Coronary artery (tissue), 2 donors: ENCODE measurements around the gene TMEM248.
"Not testable (repeated sequence)": the region's sequence is repeated elsewhere in the genome, so short reads cannot be mapped to it uniquely, and the experiment has no call there.

ENCODE experiments used
- DNase-seq: peaks from one replicate; pipeline ENCODE4 v3.0.0-alpha.2; 2017; ENCODE audit warnings: low spot score
- H3K27ac ChIP-seq, 2 donors: fragments of 200-600 bp; sonication (generic); one replicate each; pipeline ENCODE4 v1.5.1; 2016 to 2019
- H3K4me3 ChIP-seq: fragments of 200-600 bp; sonication (generic); 2 replicates; pipeline ENCODE4 v1.5.1; 2016; ENCODE audit warnings: mild to moderate bottlenecking, moderate library complexity
- CTCF ChIP-seq: fragments of 200-600 bp; sonication (generic); IDR thresholded peaks from one replicate; pipeline ENCODE4 v1.5.1; 2019; ENCODE audit warnings: antibody characterized with exemption

The TMEM248 gene

DNA sequence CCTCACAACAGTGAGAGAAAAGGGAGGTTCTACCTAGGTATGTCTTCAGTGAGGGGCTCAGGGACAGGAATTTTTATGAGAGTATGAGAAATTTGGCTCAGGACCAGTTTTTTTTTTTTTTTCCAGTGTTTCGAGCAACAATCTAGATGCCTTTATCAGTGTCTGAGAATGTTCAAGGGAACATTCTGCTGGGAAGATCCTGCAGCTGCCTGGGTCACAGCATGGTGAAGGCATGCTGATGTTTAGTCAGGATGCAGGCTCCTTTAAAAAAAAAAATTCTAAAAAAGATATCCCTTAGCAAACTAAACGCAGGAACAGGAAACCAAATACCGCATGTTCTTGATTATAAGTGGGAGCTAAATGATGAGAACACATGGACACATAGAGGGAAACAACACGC, 43.4 kb downstream of the TMEM248 start:
- Histone ChIP-seq H3K27ac (no peak overlapping the region), H3K4me3 (no peak overlapping the region)
- no peak for DNase-seq
- no peak for TF ChIP-seq CTCF

GRCh38 chr7:66967029-66967428, 46.0 kb downstream of the TMEM248 start:
- TF ChIP-seq CTCF: no peak
- Histone ChIP-seq H3K27ac (no peak overlapping the region), H3K4me3 (no peak overlapping the region)

GRCh38 chr7:66969001-66969400, 48.0 kb downstream of the TMEM248 start:
- H3K4me3 ChIP-seq, H3K27ac ChIP-seq, DNase-seq: not testable (repeated sequence)

More at GRCh38 chr7:66967029-66967428, 46.0 kb downstream of the TMEM248 start:
- no peak for DNase-seq

DNA sequence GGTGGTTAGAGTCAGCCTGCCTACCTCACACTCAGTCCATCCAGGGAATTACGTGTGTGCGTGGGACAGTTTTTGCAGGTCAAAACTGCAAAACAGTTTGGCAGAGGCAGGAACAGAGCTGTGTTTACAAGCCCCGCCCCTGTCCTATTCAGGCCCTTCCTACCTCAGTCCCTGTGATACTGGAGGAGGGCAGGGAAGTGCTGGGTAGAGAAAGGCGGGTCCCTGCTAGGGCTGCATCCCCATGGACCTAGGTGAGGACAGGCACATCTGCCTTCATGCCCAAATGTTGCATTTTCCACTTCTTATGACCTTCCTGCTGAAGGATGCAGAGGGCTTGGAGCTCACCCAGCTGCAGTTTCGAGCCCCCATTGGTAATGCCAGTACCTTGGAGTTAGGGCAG, 49.3 kb downstream of the TMEM248 start:
- H3K4me3 ChIP-seq: no peak overlapping the region
- TF ChIP-seq CTCF: no peak
- no peak for DNase-seq
- H3K27ac ChIP-seq: no peak overlapping the region

DNA sequence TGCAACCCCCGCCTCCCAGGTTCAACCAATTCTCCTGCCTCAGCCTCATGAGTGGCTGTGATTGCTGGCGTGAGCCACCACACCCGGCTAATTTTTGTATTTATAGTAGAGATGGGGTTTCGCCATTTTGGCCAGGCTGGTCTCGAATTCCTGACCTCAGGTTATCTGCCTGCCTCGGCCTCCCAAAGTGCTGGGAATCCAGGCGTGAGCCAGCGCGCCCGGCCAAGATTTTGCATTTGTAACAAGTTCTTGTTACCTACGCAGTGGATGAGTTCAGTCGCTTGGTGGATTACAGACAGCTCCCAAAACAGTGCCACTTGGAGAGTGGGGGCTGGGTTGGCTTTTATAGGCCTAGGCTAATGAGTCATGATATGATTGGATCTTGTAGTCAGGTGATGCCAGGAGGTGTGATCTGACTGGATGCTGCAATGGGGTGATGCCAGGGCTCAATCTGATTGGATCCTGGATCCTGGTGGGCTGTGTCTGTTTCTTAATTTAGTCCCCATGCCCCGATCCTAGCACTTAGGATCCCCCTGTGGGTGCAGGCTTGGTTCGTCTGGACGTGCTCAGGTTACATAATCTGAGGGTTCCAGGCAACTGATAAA, 54.1 kb downstream of the TMEM248 start:
- Histone ChIP-seq H3K4me3 (no peak overlapping the region), H3K27ac (no peak overlapping the region)
- DNase-seq: no peak

DNA sequence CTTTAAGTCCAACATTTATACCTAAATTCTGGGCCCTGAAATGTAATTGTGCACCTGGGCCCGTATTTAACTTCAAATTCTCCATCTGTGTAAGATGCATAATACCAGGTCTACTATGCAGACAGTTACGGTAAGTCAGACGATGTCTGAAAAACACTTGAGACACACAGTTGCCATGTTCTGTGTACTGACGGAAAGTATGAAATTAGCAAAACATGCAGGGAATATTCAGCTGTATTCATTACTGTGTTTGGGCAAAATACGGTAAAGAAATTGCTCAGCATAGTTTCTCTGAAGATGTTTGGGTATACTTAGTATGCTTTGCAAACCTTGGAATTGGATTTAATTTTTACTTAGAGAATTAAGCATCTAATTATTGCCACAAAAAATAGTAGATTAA, 57.3 kb downstream of the TMEM248 start:
- not testable (repeated sequence) for H3K27ac ChIP-seq, DNase-seq, H3K4me3 ChIP-seq

More for the DNA sequence above, 54.1 kb downstream of the TMEM248 start:
- TF ChIP-seq CTCF: no peak

DNA sequence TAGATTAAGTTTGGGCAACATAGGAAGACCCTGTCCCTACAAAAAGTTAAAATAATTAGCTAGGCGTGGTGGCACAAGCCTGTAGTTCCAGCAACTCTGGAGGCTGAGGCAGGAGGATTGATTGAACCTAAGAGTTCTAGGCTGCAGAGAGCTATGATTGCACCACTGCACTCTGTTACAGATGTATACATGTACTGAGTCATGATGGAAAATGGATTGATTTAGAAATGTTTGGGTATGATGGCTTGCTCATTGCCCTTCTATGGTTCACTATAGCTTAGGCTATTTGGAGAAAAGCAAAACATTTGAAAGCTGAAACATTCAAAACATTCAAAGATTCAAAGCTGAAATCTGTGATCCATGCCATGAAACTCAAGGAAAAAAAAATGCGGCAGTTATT, 58.0 kb downstream of the TMEM248 start:
- H3K27ac ChIP-seq, H3K4me3 ChIP-seq, DNase-seq: not testable (repeated sequence)

DNA sequence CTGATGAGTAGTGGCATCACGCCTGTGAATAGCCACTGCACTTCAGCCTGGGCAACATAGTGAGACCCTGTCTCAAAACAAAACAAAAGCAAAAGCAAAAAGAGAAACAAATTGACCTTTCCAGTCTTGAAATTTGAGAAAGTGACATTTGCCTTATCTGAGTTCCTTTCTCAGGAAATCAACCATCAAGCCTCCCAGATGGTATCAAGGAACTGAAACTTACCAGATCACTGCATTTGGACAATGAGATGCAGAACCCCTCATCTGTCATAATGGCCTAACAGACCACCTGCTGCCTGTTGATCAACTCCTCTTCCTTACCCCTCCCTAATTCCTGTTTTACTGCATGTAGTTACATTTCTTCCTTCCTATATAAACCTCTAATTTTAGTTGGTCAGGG, 59.3 kb downstream of the TMEM248 start:
- not testable (repeated sequence) for H3K27ac ChIP-seq, DNase-seq, H3K4me3 ChIP-seq

GRCh38 chr7:66989552-66989951, 68.5 kb downstream of the TMEM248 start:
- H3K4me3 ChIP-seq, H3K27ac ChIP-seq, DNase-seq: not testable (repeated sequence)

- peak overlapping the region; percentile 80 for H3K4me3 ChIP-seq
- peak overlapping the region; percentile 93 to 97 for H3K27ac ChIP-seq
- DNase-seq: not testable (repeated sequence)
Observed at GRCh38 chr7:66994051-66994450, 73.0 kb downstream of the TMEM248 start.

GRCh38 chr7:66994691-66995049, 73.6 kb downstream of the TMEM248 start:
- H3K4me3 ChIP-seq: peak overlapping the region; percentile 80
- DNase-seq: peak; percentile 88
- H3K27ac ChIP-seq: peak overlapping the region; percentile 93 to 97

GRCh38 chr7:66995050-66995776, 74.2 kb downstream of the TMEM248 start, which contains the start of gene SBDS:
Gene SBDS, minus strand, starts transcription at chr7:66995586. Its CDS starts 169 bp downstream, at chr7:66995417.
- peak; percentile 95 for DNase-seq

DNA sequence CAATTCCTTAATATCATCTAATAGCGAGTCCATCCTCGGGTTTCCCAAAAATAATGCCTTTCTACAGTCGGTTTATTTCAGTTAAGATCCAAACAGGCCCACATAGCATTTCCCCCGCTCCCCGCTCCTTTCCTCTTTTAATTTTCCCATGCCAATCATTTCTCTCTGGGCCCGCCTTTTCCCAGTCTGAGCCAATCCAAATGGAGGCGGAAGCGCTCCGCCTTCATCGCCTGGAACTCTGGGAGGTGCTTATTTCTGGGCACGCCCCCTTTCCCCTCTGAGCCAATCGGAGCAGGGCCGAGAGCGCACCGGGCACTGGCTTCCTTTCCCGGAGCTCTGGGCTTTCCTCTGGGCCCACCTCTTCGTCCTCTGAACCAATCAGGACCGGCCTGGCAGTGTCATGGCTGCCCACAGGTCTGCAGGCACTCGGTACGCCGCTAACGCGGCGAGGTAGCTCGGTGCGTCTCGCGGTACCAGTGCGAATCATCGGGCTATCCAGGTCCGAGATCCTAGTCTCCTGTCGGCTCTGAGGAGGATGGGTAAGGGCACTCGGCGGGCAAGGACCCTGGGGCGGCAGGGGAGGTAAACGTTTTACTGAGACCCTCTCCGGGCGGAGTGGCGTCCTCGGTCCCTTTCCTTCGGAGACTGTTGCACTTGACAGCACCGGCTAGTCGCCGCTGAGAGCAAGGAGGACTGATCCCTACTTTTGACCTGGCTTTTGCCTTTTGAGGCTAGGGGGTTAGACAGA, 75.6 kb downstream of the TMEM248 start, which contains the start of gene TYW1:
Gene TYW1, plus strand, starts transcription at position 390 of the 748 bp plus-strand sequence. Its CDS starts 146 bp downstream, at position 536.
- DNase-seq: peak; percentile 99
- peak within 1 kb of the TSS; percentile 74 to 94 for H3K27ac ChIP-seq
- peak within 1 kb of the TSS; percentile 80 for H3K4me3 ChIP-seq

More at GRCh38 chr7:66995050-66995776, 74.2 kb downstream of the TMEM248 start, which contains the start of gene SBDS:
- Histone ChIP-seq H3K4me3 (peak within 1 kb of the TSS; percentile 80), H3K27ac (peak within 1 kb of the TSS; percentile 93 to 97)
